ENCODE results near the gene NRAP.
A peak's percentile ranks its signal among the peaks of the same experiment; 100 is the strongest.

Gene NRAP

GRCh38 chr10:113555751-113556150 is 108.1 kb downstream of the NRAP start:
- DNase-seq = no peak

GRCh38 chr10:113555245-113555644 is 108.6 kb downstream of the NRAP start:
- no peak for DNase-seq

GRCh38 chr10:113554214-113554613 is 109.6 kb downstream of the NRAP start:
- DNase-seq = no peak

GRCh38 chr10:113553149-113553548 is 110.7 kb downstream of the NRAP start:
- DNase-seq = no peak

- no peak for DNase-seq
Observed at GRCh38 chr10:113552701-113553100, 111.1 kb downstream of the NRAP start, which contains the start of gene HABP2. HABP2 (plus strand) TSS chr10:113553053; CDS start chr10:113553122, 69 bp downstream.

GRCh38 chr10:113552014-113552413 is 111.8 kb downstream of the NRAP start:
- no peak for DNase-seq

- no peak for DNase-seq
Observed at GRCh38 chr10:113550365-113550764, 113.5 kb downstream of the NRAP start.

GRCh38 chr10:113549856-113550255 is 114.0 kb downstream of the NRAP start:
- DNase-seq = no peak

- DNase-seq = no peak
Observed at GRCh38 chr10:113547426-113547825, 116.4 kb downstream of the NRAP start.

GRCh38 chr10:113544392-113544791 is 119.4 kb downstream of the NRAP start:
- no peak for DNase-seq

GRCh38 chr10:113543107-113543955 is 120.5 kb downstream of the NRAP start:
- DNase-seq = no peak

- no peak for DNase-seq
Observed at GRCh38 chr10:113541549-113541927, 122.3 kb downstream of the NRAP start.

- no peak for DNase-seq
Observed at GRCh38 chr10:113540845-113541548, 122.8 kb downstream of the NRAP start.

GRCh38 chr10:113539789-113540188 is 124.1 kb downstream of the NRAP start:
- peak; percentile 63 for DNase-seq

Measured in MV-4-11 (cell line).